ENCODE data around the gene DCLRE1B. TPM values are rescaled to one million over a fixed set of nuclear protein-coding genes. Genes with fewer than 3 reads are reported as not detected.

The DCLRE1B gene
- total and polyA plus RNA-seq, 9 of the 15 experiments (the other 6 are each of a cell fraction or from before 2014, with no cell fraction given), result 10.6 to 28.8 (median 17.2) TPM

GRCh38 chr1:113928187-113928930 lies 23.2 kb downstream of the DCLRE1B start (continued):
- TF ChIP-seq ZNF41 (CRISPR knock-in tag; conservative IDR thresholded peaks at IDR 0.05) (0 out of 2 replicates have a peak, but pooled peaks have one; percentile 30), ZNF124 (CRISPR knock-in tag; IDR thresholded peaks at IDR 0.05) (no peak), ZNF253 (CRISPR knock-in tag; conservative IDR thresholded peaks at IDR 0.05) (no peak), ZNF551 (CRISPR knock-in tag; IDR thresholded peaks at IDR 0.05) (no peak), MXI1 (IDR thresholded peaks at IDR 0.05; ENCODE audit: low read depth, low read length) (no peak), ZNF143 (CRISPR knock-in tag; IDR thresholded peaks at IDR 0.05) (no peak), NCOA2 (IDR thresholded peaks at IDR 0.05; ENCODE audit: partially characterized antibody in 2 of 2) (no peak), ETV1 (tag; conservative IDR thresholded peaks at IDR 0.05; ENCODE audit: low read depth) (no peak), TCF7L2 (IDR thresholded peaks at IDR 0.05; ENCODE audit: low read depth, low read length) (no peak), TRIM28 (IDR thresholded peaks at IDR 0.05) (no peak), CUX1 (CRISPR knock-in tag; IDR thresholded peaks at IDR 0.05) (no peak), HMBOX1 (IDR thresholded peaks at IDR 0.05) (peak; percentile 54; the same call in 1 of the 2 replicates), HDAC8 (tag; IDR thresholded peaks at IDR 0.05) (no peak), HNRNPUL1 (IDR thresholded peaks at IDR 0.05; ENCODE audit: low read length) (no peak), FOXK2 (conservative IDR thresholded peaks at IDR 0.05 in 1 of 2, IDR thresholded peaks at IDR 0.05 in 1 of 2; ENCODE audit: low read depth in 2 of 2) (peak in 1 of 2 experiments; percentile 47; a peak in 2 of 4 replicates), NR3C1 (CRISPR knock-in tag; IDR thresholded peaks at IDR 0.05) (no peak), PKNOX1 (IDR thresholded peaks at IDR 0.05) (peak; percentile 72), MLX (CRISPR knock-in tag; conservative IDR thresholded peaks at IDR 0.05) (0 out of 4 replicates have a peak, but pooled peaks of 1 of the 2 experiments have one; percentile 18)
- TF ChIP-seq, protein P1, sequence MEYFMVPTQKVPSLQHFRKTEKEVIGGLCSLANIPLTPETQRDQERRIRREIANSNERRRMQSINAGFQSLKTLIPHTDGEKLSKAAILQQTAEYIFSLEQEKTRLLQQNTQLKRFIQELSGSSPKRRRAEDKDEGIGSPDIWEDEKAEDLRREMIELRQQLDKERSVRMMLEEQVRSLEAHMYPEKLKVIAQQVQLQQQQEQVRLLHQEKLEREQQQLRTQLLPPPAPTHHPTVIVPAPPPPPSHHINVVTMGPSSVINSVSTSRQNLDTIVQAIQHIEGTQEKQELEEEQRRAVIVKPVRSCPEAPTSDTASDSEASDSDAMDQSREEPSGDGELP (CRISPR knock-in tag; IDR thresholded peaks at IDR 0.05; ENCODE audit: borderline replicate concordance), result no peak

All from K562 (cell line).